ENCODE measurements around the gene HEXA.

DNA sequence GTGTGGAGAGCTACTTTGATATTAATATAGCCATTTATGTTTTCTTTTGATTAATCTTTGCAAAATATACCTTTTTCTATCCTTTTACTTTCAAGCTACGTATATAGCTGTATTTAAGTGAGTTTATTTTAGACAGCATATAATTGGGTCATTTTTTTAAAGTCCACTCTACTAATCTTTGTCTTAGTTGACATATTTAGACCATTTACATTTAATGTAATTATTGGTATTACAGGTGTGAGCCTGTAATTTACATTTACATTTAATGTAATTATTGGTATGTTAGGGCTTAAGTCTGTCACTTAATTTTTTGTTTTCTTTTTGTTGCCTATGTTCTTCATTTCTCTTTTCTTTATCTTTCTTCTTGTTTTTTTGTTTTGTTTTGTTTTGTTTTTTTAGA is 52.1 kb downstream of the HEXA start:
- TF ChIP-seq JUNB (IDR thresholded peaks at IDR 0.05), result no peak
- TF ChIP-seq, protein P1, sequence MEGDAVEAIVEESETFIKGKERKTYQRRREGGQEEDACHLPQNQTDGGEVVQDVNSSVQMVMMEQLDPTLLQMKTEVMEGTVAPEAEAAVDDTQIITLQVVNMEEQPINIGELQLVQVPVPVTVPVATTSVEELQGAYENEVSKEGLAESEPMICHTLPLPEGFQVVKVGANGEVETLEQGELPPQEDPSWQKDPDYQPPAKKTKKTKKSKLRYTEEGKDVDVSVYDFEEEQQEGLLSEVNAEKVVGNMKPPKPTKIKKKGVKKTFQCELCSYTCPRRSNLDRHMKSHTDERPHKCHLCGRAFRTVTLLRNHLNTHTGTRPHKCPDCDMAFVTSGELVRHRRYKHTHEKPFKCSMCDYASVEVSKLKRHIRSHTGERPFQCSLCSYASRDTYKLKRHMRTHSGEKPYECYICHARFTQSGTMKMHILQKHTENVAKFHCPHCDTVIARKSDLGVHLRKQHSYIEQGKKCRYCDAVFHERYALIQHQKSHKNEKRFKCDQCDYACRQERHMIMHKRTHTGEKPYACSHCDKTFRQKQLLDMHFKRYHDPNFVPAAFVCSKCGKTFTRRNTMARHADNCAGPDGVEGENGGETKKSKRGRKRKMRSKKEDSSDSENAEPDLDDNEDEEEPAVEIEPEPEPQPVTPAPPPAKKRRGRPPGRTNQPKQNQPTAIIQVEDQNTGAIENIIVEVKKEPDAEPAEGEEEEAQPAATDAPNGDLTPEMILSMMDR (IDR thresholded peaks at IDR 0.05), result no peak
- TF ChIP-seq RARB (CRISPR knock-in tag; IDR thresholded peaks at IDR 0.05), result no peak
- TF ChIP-seq EP300 (IDR thresholded peaks at IDR 0.05), result no peak
- TF ChIP-seq ZSCAN20 (CRISPR knock-in tag; IDR thresholded peaks at IDR 0.05), result no peak
- TF ChIP-seq MAFK (IDR thresholded peaks at IDR 0.05; ENCODE audit: partially characterized antibody), result no peak
- TF ChIP-seq, protein P2, sequence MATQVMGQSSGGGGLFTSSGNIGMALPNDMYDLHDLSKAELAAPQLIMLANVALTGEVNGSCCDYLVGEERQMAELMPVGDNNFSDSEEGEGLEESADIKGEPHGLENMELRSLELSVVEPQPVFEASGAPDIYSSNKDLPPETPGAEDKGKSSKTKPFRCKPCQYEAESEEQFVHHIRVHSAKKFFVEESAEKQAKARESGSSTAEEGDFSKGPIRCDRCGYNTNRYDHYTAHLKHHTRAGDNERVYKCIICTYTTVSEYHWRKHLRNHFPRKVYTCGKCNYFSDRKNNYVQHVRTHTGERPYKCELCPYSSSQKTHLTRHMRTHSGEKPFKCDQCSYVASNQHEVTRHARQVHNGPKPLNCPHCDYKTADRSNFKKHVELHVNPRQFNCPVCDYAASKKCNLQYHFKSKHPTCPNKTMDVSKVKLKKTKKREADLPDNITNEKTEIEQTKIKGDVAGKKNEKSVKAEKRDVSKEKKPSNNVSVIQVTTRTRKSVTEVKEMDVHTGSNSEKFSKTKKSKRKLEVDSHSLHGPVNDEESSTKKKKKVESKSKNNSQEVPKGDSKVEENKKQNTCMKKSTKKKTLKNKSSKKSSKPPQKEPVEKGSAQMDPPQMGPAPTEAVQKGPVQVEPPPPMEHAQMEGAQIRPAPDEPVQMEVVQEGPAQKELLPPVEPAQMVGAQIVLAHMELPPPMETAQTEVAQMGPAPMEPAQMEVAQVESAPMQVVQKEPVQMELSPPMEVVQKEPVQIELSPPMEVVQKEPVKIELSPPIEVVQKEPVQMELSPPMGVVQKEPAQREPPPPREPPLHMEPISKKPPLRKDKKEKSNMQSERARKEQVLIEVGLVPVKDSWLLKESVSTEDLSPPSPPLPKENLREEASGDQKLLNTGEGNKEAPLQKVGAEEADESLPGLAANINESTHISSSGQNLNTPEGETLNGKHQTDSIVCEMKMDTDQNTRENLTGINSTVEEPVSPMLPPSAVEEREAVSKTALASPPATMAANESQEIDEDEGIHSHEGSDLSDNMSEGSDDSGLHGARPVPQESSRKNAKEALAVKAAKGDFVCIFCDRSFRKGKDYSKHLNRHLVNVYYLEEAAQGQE (IDR thresholded peaks at IDR 0.05), result no peak
- no peak for TF ChIP-seq RNF2 (IDR thresholded peaks at IDR 0.05; ENCODE audit: borderline replicate concordance, low read depth)
- no peak for TF ChIP-seq POLR2A (IDR thresholded peaks at IDR 0.05; ENCODE audit: low read length)
- no peak for TF ChIP-seq JUN (IDR thresholded peaks at IDR 0.05)
- TF ChIP-seq SREBF2 (IDR thresholded peaks at IDR 0.05), result no peak
- TF ChIP-seq, protein P3, sequence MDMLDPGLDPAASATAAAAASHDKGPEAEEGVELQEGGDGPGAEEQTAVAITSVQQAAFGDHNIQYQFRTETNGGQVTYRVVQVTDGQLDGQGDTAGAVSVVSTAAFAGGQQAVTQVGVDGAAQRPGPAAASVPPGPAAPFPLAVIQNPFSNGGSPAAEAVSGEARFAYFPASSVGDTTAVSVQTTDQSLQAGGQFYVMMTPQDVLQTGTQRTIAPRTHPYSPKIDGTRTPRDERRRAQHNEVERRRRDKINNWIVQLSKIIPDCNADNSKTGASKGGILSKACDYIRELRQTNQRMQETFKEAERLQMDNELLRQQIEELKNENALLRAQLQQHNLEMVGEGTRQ (IDR thresholded peaks at IDR 0.05), result no peak
- TF ChIP-seq, protein P4, sequence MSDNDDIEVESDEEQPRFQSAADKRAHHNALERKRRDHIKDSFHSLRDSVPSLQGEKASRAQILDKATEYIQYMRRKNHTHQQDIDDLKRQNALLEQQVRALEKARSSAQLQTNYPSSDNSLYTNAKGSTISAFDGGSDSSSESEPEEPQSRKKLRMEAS (IDR thresholded peaks at IDR 0.05), result no peak

Measured in A549 (cell line).